H1 (cell line): ENCODE results near the gene BARHL2. TPM values are rescaled to one million over a fixed set of nuclear protein-coding genes. Genes with fewer than 3 reads are reported as not detected.

Experiments
- CTCF ChIA-PET: fragments of 300-600 bp; sonication (Branson Sonifier 250); formaldehyde crosslinking; loops from one replicate; lab custom pipeline; 2021; ENCODE audit not compliant: partially characterized antibody; lab: Charles Lee
- POLR2A ChIA-PET: fragments of 300-600 bp; sonication (Branson Sonifier 250); formaldehyde crosslinking; loops from one replicate; lab custom pipeline; 2021; ENCODE audit warnings: inconsistent platforms; ENCODE audit not compliant: partially characterized antibody; lab: Charles Lee
- DNase-seq, 2 experiments: peaks; one replicate each; pipeline versions ENCODE4 v3.0.0 to v3.0.0-alpha.2; 2010 to 2022; ENCODE audit warnings: low spot score in 2 of 2, low read depth in 1 of 2, mixed read lengths in 1 of 2
- FAIRE-seq: peaks from 2 replicates; lab custom pipeline; 2011; peaks lifted over from hg19 to GRCh38; lab: Jason Lieb, UNC
- H2AFZ ChIP-seq: 2 replicates; pipeline ENCODE4 v1.8.1; 2012; ENCODE audit warnings: low read length, inconsistent platforms
- H2AK5ac ChIP-seq: 2 replicates; pipeline ENCODE4 v1.6.1; 2013; ENCODE audit warnings: low read depth, low read length
- H2BK120ac ChIP-seq: replicated peaks from 2 replicates; pipeline ENCODE3; 2013; ENCODE audit warnings: low read depth, low read length, inconsistent platforms
- H2BK12ac ChIP-seq: 2 replicates; pipeline ENCODE4 v1.6.1; 2013; ENCODE audit warnings: low read depth, low read length
- H2BK15ac ChIP-seq: 2 replicates; pipeline ENCODE4 v1.6.1; 2013; ENCODE audit warnings: low read length
- H2BK20ac ChIP-seq: 2 replicates; pipeline ENCODE4 v1.6.1; 2013; ENCODE audit warnings: low read length
- H2BK5ac ChIP-seq: 2 replicates; pipeline ENCODE4 v1.6.1; 2013; ENCODE audit warnings: low read depth, low read length
- H3K14ac ChIP-seq: 2 replicates; pipeline ENCODE4 v1.6.1; 2013; ENCODE audit warnings: inconsistent platforms; ENCODE audit not compliant: insufficient read length
- H3K18ac ChIP-seq: 2 replicates; pipeline ENCODE4 v1.6.1; 2013; ENCODE audit warnings: low read length; ENCODE audit errors: extremely low read depth
- H3K23ac ChIP-seq: 2 replicates; pipeline ENCODE4 v1.6.1; 2013; ENCODE audit warnings: inconsistent platforms; ENCODE audit not compliant: insufficient read length
- H3K23me2 ChIP-seq: 2 replicates; pipeline ENCODE4 v1.6.1; 2013; ENCODE audit warnings: low read depth, low read length
- H3K27ac ChIP-seq: 2 replicates; pipeline ENCODE4 v1.6.1; 2011; ENCODE audit warnings: low read depth, low read length, inconsistent platforms
- H3K27me3 ChIP-seq, 4 experiments: replicated peaks in 1 of 4; 1 replicate in 1 of 4; 2 replicates in 3 of 4; pipeline versions ENCODE4 v1.6.1 to v1.8.1; 2011 to 2013; ENCODE audit warnings: low read length in 3 of 4, mild to moderate bottlenecking in 3 of 4, inconsistent platforms in 2 of 4, mixed read lengths in 2 of 4, moderate library complexity in 1 of 4; ENCODE audit not compliant: control insufficient read depth in 3 of 4, insufficient read depth in 3 of 4; ENCODE audit errors: extremely low read depth in 1 of 4
- H3K36me3 ChIP-seq, 4 experiments: 2 replicates each; pipeline versions ENCODE4 v1.6.1 to v1.8.1; 2011 to 2013; ENCODE audit warnings: mild to moderate bottlenecking in 4 of 4, low read length in 3 of 4, moderate library complexity in 2 of 4, control low read depth in 1 of 4, inconsistent platforms in 1 of 4; ENCODE audit not compliant: insufficient read depth in 4 of 4, control insufficient read depth in 2 of 4
- H3K4ac ChIP-seq: replicated peaks from 2 replicates; pipeline ENCODE3; 2013; ENCODE audit warnings: low read length, low read depth, mixed read lengths, inconsistent platforms; ENCODE audit not compliant: insufficient read length
- H3K4me1 ChIP-seq, 4 experiments: replicated peaks in 1 of 4; 1 replicate in 1 of 4; 2 replicates in 3 of 4; pipeline versions ENCODE4 v1.6.1 to v1.8.1; 2011 to 2013; ENCODE audit warnings: low read length in 3 of 4, inconsistent platforms in 2 of 4, mixed read lengths in 1 of 4; ENCODE audit not compliant: insufficient read depth in 4 of 4, control insufficient read depth in 3 of 4
- H3K4me2 ChIP-seq, 2 experiments: 2 replicates each; pipeline versions ENCODE4 v1.6.1 to v1.8.1; 2011 to 2013; ENCODE audit warnings: low read depth in 2 of 2, low read length in 2 of 2, control low read depth in 1 of 2, inconsistent platforms in 1 of 2, mild to moderate bottlenecking in 1 of 2; ENCODE audit not compliant: insufficient read depth in 1 of 2
- H3K4me3 ChIP-seq, 4 experiments: fragments of 200-600, 300-600 bp in 1 of 4; sonication (generic), shearing (Covaris generic), sonication (Bioruptor Twin) in 1 of 4; 2 replicates each; pipeline versions ENCODE4 v1.5.1 to v1.8.1; 2011 to 2016; ENCODE audit warnings: low read length in 4 of 4, low read depth in 3 of 4, control low read depth in 2 of 4, inconsistent platforms in 2 of 4, mild to moderate bottlenecking in 2 of 4, mixed read lengths in 1 of 4, moderate library complexity in 1 of 4; ENCODE audit not compliant: insufficient read depth in 2 of 4; ENCODE audit errors: extremely low read depth in 1 of 4
- H3K56ac ChIP-seq: replicated peaks from 2 replicates; pipeline ENCODE3; 2013; ENCODE audit warnings: low read depth, mild to moderate bottlenecking, mixed read lengths, low read length, inconsistent platforms; ENCODE audit not compliant: insufficient read length
- H3K79me1 ChIP-seq: 2 replicates; pipeline ENCODE4 v1.6.1; 2013; ENCODE audit warnings: low read depth, low read length, control low read depth
- H3K79me2 ChIP-seq, 2 experiments: 2 replicates each; pipeline versions ENCODE4 v1.6.1 to v1.8.1; 2012 to 2013; ENCODE audit warnings: low read length in 2 of 2, mild to moderate bottlenecking in 2 of 2, inconsistent platforms in 1 of 2; ENCODE audit not compliant: insufficient read depth in 2 of 2, control insufficient read depth in 1 of 2
- H3K9ac ChIP-seq, 4 experiments: replicated peaks in 1 of 4; 1 replicate in 1 of 4; 2 replicates in 3 of 4; pipeline versions ENCODE4 v1.6.1 to v1.8.1; 2011 to 2013; ENCODE audit warnings: low read depth in 3 of 4, low read length in 3 of 4, control low read depth in 2 of 4, mild to moderate bottlenecking in 2 of 4, moderate library complexity in 2 of 4, inconsistent platforms in 1 of 4; ENCODE audit errors: extremely low read depth in 1 of 4
- H3K9me3 ChIP-seq, 2 experiments: 2 replicates each; pipeline versions ENCODE4 v1.6.1 to v1.8.1; 2012 to 2013; ENCODE audit warnings: mild to moderate bottlenecking in 2 of 2, moderate library complexity in 2 of 2, control low read depth in 1 of 2, inconsistent platforms in 1 of 2, low read depth in 1 of 2, low read length in 1 of 2, mixed read lengths in 1 of 2; ENCODE audit not compliant: insufficient read depth in 2 of 2
- H4K20me1 ChIP-seq, 2 experiments: replicated peaks in 1 of 2; 2 replicates each; pipeline versions ENCODE3 to v1.8.1; 2011 to 2013; ENCODE audit warnings: inconsistent platforms in 2 of 2, low read length in 2 of 2, mild to moderate bottlenecking in 1 of 2; ENCODE audit not compliant: insufficient read depth in 2 of 2, control insufficient read depth in 1 of 2
- H4K5ac ChIP-seq: 2 replicates; pipeline ENCODE4 v1.6.1; 2013; ENCODE audit warnings: low read length, low read depth, mixed read lengths, inconsistent platforms; ENCODE audit not compliant: insufficient read length
- H4K8ac ChIP-seq: 2 replicates; pipeline ENCODE4 v1.8.0; 2013; ENCODE audit warnings: mild to moderate bottlenecking, moderate library complexity, low read length, inconsistent platforms; ENCODE audit not compliant: insufficient read depth; ENCODE audit errors: extremely low read depth
- H4K91ac ChIP-seq: replicated peaks from 2 replicates; pipeline ENCODE3; 2013; ENCODE audit warnings: low read length, mixed read lengths, inconsistent platforms; ENCODE audit not compliant: insufficient read length
- BRCA1 ChIP-seq: IDR thresholded peaks from 2 replicates; pipeline ENCODE4 v1.6.1; 2012; ENCODE audit warnings: low read depth, low read length, improper control_type of control experiment
- CTCF ChIP-seq, 3 experiments: IDR thresholded peaks; 1 replicate in 2 of 3; 2 replicates in 1 of 3; pipeline versions ENCODE4 v1.5.1 to v1.6.1; 2011; ENCODE audit warnings: low read length in 3 of 3, mild to moderate bottlenecking in 3 of 3, inconsistent platforms in 2 of 3, low read depth in 1 of 3, moderate library complexity in 1 of 3; ENCODE audit not compliant: insufficient read depth in 1 of 3; ENCODE audit errors: control extremely low read depth in 1 of 3
- E2F6 ChIP-seq: IDR thresholded peaks from 2 replicates; pipeline ENCODE4 v1.6.1; 2012; ENCODE audit warnings: inconsistent platforms
- EP300 ChIP-seq, 2 experiments: IDR thresholded peaks; 1 replicate in 1 of 2; 2 replicates in 1 of 2; pipeline ENCODE4 v1.6.1; 2011 to 2012; ENCODE audit warnings: low read depth in 2 of 2, low read length in 2 of 2, mild to moderate bottlenecking in 2 of 2, borderline replicate concordance in 1 of 2, inconsistent platforms in 1 of 2, moderate library complexity in 1 of 2
- JUND ChIP-seq: IDR thresholded peaks from 2 replicates; pipeline ENCODE4 v1.6.1; 2011; ENCODE audit warnings: mild to moderate bottlenecking, improper control_type of control experiment, low read length
- POU5F1 ChIP-seq: IDR thresholded peaks from 2 replicates; pipeline ENCODE4 v1.6.1; 2011; ENCODE audit warnings: low read depth, mild to moderate bottlenecking, low read length, moderate library complexity
- RXRA ChIP-seq: IDR thresholded peaks from 2 replicates; pipeline ENCODE4 v1.6.1; 2011; ENCODE audit warnings: low read depth, mild to moderate bottlenecking, low read length, moderate library complexity; ENCODE audit not compliant: insufficient read depth
- SIX5 ChIP-seq: IDR thresholded peaks from 2 replicates; pipeline ENCODE4 v1.6.1; 2011; ENCODE audit warnings: mild to moderate bottlenecking, low read depth, low read length
- WGBS, 2 experiments: shearing (Covaris generic) in 1 of 2; methylation state at CpG; one replicate each; pipeline versions ENCODE4 v1.1.6 to v1.1.7; 2013 to 2015; ENCODE audit warnings: low lambda C conversion rate in 2 of 2, mixed read lengths in 2 of 2, inconsistent platforms in 1 of 2, low coverage in 1 of 2, missing lambda C conversion rate in 1 of 2; ENCODE audit not compliant: insufficient replicate concordance in 2 of 2, insufficient coverage in 1 of 2, insufficient read length in 1 of 2; ENCODE audit errors: extremely low coverage in 1 of 2, missing lambda C conversion rate in 1 of 2; 5-methylcytosine and 5-hydroxymethylcytosine counted together
- polyA plus RNA-seq, 7 experiments: library from polyadenylated mRNA; depleted of rRNA in 3 of 7; stranded (reverse) in 5 of 7; unstranded in 2 of 7; fragments of >200 nt in 5 of 7; fragments of 200-250 nt in 2 of 7; gene quantifications; 1 replicate in 5 of 7; 2 replicates in 1 of 7; 4 replicates in 1 of 7; pipeline versions ENCODE4 v1.2.1 to v1.2.3, GENCODE V29; 2011 to 2013; ENCODE audit warnings: missing spikeins in 2 of 7, mixed read lengths in 2 of 7
- total RNA-seq: library from RNA; stranded (reverse); fragmentation: NEBNext Ultra II Directional; extraction: Animal tissue kit (Norgen Biotek cat#: 25700); gene quantifications from 2 replicates; pipeline ENCODE4 v1.2.1, GENCODE V29; 2021

The BARHL2 gene
- total and polyA plus RNA-seq, 2 of the 8 experiments (the other 6 are each of a cell fraction or from before 2014, with no cell fraction given), result 0.15 TPM; not detected in 1

GRCh38 chr1:90761781-90762589 is 44.9 kb upstream of the BARHL2 start:
- Histone ChIP-seq H3K27ac (no peak overlapping the region), H3K56ac (no peak overlapping the region)
- CTCF ChIA-PET, result interaction anchor here (1.1 to 2.7 kb wide), 3 partner anchors 22 to 404 kb away, joined by 3 to 7 read pairs (median 4); no protein-coding TSS in a partner anchor
- TF ChIP-seq EP300 (IDR thresholded peaks at IDR 0.05; ENCODE audit: borderline replicate concordance in 1 of 2, low read depth in 2 of 2, low read length in 2 of 2) (no peak), POU5F1 (no peak), RXRA (no peak), CTCF (IDR thresholded peaks at IDR 0.05; ENCODE audit: control extremely low read depth in 1 of 3, insufficient read depth in 1 of 3, low read depth in 1 of 3, low read length in 3 of 3) (no peak), E2F6 (no peak), SIX5 (no peak), JUND (no peak), BRCA1 (no peak)

More at GRCh38 chr1:90761781-90762589, 44.9 kb upstream of the BARHL2 start:
- Histone ChIP-seq H3K23me2 (no peaks in the 10 kb centered on the region), H4K91ac (no peak overlapping the region), H3K4me2 (peak overlapping the region in 1 of 2 experiments; percentile 25; a peak in 1 of 4 replicates), H2BK120ac (no peak overlapping the region), H4K20me1 (no peaks in the 10 kb centered on the region), H3K4me1 (peaks cover 0 to 8% (median 3%) of the 10 kb centered on the region in 4 experiments; a peak in 5 of 7 replicates), H3K9ac (no peak overlapping the region), H2BK20ac (no peak overlapping the region), H3K4ac (no peak overlapping the region), H3K9me3 (no peaks in the 10 kb centered on the region), H3K79me2 (no peaks in the 10 kb centered on the region), H3K27me3 (peaks cover 0 to 2% (median 0%) of the 10 kb centered on the region in 4 experiments; a peak in 1 of 7 replicates), H3K14ac (no peak overlapping the region), H3K79me1 (no peaks in the 10 kb centered on the region), H3K4me3 (no peak overlapping the region), H2BK15ac (no peak overlapping the region), H3K36me3 (no peaks in the 10 kb centered on the region), H2BK5ac (no peak overlapping the region), H2BK12ac (no peak overlapping the region), H4K8ac (no peak overlapping the region), H3K18ac (0 out of 2 replicates have a peak overlapping the region, but pooled peaks have one; percentile 9), H2AFZ (no peak overlapping the region), H2AK5ac (no peak overlapping the region), H3K23ac (no peak overlapping the region), H4K5ac (no peak overlapping the region)
- FAIRE-seq, result no peak
- DNase-seq, result peak in 1 of 2 experiments; percentile 49
- POLR2A ChIA-PET, result interaction anchor here (1.1 kb wide), 1 partner anchor 10 kb away, joined by 3 read pairs; no protein-coding TSS in a partner anchor
- 67% methylated on average over 12 of the region's 12 CpGs; no CpG with 5 or more reads in 1 of the 2 experiments for WGBS, 2 experiments
